Activated effector memory CD4-positive, alpha-beta T cell treated with anti-CD3 and anti-CD28 coated beads, Interleukin-2, amount 50 U/mL, for 16 hours (primary cell): Measurements from ENCODE around the gene OVCH1.
A peak's percentile ranks its signal among the peaks of the same experiment; 100 is the strongest.
"Not testable (repeated sequence)": the region's sequence is repeated elsewhere in the genome, so short reads cannot be mapped to it uniquely, and the experiment has no call there.

Source experiments
- DNase-seq: peaks from one replicate; pipeline ENCODE4 v3.0.0-alpha.2; 2020

OVCH1 gene

DNA sequence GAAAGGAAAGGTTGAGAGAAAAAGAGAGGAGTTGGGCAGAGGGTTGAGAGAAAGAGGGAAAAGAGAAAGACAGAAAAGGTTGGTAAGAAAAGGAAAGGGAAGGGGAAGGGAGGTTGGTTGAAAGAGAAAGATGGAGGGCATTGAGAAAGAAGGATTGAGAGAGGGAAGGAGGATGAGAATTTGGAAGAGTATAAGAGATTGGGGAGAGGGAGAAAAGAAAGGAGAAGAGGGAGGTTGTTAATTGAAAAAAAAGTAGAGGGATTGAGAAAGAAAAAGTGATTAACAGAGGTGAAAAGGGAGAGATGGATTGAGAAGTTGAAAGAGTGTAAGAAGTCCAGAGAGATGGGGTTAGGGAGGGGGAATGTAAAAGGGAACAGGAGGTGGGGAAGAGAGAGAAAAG, 95.0 kb downstream of the OVCH1 start:
- no peak for DNase-seq

DNA sequence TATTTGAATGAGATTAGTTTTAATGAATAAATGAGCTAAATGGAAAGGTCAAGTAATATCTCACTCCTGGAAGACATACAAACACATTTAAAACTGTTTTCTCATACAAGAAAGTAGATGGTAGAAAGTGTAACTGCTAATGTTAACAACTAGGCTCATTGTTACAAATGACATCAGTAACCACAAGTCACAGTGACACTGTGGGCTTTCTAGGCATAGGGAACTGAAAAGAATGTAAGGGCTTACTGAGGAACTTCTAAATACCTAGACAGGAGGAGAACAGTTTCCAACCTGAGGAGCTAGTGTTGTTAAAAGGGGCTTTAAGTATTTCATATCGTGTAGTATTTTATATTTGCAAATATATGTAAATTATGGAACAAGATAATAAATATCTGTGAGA, 99.0 kb downstream of the OVCH1 start:
- DNase-seq: no peak

- no peak for DNase-seq
Measured at GRCh38 chr12:29396774-29397173, 100.7 kb downstream of the OVCH1 start.

GRCh38 chr12:29395356-29395755, 102.1 kb downstream of the OVCH1 start:
- DNase-seq: no peak

GRCh38 chr12:29390419-29390818, 107.1 kb downstream of the OVCH1 start:
- peak; percentile 66 for DNase-seq

DNA sequence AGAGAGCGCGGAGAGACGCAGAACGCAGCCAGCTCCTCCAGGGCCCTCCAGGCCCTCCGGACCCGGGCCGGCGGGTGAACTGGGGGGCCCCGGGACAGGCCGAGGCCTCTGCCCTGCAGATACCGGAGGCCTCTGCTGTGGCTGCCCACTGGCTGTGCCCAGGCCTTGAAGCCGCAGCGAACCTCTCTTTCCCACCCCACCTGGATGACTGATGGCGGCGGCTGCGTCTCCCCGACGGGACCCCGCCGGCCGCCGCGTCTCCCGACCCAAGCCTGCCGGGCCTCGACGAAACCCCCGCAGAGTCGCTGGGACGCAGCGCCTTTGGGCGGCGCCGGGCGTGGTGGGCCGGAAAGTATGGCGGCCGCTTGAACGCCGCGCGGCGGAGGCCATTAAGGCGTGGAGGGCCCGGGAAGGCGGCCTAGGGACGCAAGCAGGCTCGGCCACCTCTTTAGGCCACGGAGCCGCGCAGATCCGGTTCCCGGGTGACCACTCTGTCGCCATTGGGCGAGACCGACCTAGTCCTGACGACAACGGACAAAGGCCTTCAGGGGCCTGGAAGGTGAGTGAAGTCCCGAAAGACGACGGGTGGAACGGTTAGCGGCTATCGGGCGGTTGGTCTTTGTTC, 108.1 kb downstream of the OVCH1 start:
- no peak for DNase-seq

DNA sequence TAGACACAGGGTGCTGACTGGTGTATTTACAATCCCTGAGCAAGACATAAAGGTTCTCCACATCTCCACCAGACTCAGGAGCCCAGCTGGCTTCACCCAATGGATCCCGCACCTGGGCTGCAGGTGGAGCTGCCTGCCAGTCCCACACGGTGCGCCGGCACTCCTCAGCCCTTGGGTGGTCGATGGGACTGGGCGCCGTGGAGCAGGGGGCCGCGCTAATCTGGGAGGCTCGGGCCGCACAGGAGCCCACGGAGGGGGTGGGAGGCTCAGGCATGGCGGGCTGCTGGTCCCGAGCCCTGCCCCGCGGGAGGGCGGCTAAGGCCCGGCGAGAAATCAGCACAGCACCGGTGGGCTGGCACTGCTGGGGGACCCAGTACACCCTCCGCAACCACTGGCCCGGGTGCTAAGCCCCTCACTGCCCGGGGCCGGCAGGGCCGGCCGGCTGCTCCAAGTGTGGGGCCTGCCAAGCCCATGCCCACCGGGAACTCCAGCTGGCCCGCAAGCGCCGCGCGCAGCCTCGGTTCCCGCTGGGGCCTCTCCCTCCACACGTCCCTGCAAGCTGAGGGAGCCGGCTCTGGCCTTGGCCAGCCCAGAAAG, 111.3 kb downstream of the OVCH1 start:
- not testable (repeated sequence) for DNase-seq

GRCh38 chr12:29385194-29385593, 112.3 kb downstream of the OVCH1 start:
- DNase-seq: not testable (repeated sequence)

- no peak for DNase-seq
Measured at GRCh38 chr12:29382251-29382650, 115.2 kb downstream of the OVCH1 start.

GRCh38 chr12:29380536-29381523, 116.7 kb downstream of the OVCH1 start, which contains the start of gene ERGIC2:
ERGIC2 (minus strand) TSS chr12:29381172; CDS start chr12:29371633, 9,539 bp downstream.
- DNase-seq: peak; percentile 94
